DOHH2 (cell line): ENCODE data around the gene SETD6.
A peak's percentile ranks its signal among the peaks of the same experiment; 100 is the strongest.

Source experiments
- H3F3A ChIP-seq: fragments of 200-600 bp; sonication (generic), shearing (Covaris generic); 2 replicates; pipeline ENCODE4 v1.6.0; 2016; ENCODE audit warnings: antibody characterized with exemption, mild to moderate bottlenecking; ENCODE audit not compliant: control insufficient read depth, insufficient read depth
- H3K27ac ChIP-seq: fragments of 200-600 bp; sonication (generic); 2 replicates; pipeline ENCODE4 v1.5.1; 2014; ENCODE audit warnings: low read depth, mild to moderate bottlenecking, low read length, moderate library complexity
- H3K27me3 ChIP-seq: fragments of 200-600 bp; sonication (generic); 2 replicates; pipeline ENCODE4 v1.6.1; 2014; ENCODE audit warnings: mild to moderate bottlenecking, low read length, mixed read lengths; ENCODE audit not compliant: control insufficient read depth
- H3K36me3 ChIP-seq: fragments of 200-600 bp; sonication (generic); 2 replicates; pipeline ENCODE4 v1.6.1; 2014; ENCODE audit warnings: mild to moderate bottlenecking, low read length, moderate library complexity, mixed read lengths; ENCODE audit not compliant: control insufficient read depth
- H3K4me1 ChIP-seq: fragments of 200-600 bp; sonication (generic); 2 replicates; pipeline ENCODE4 v1.6.1; 2014; ENCODE audit warnings: mild to moderate bottlenecking, low read length, mixed read lengths; ENCODE audit not compliant: control insufficient read depth
- H3K4me2 ChIP-seq: fragments of 200-600 bp; sonication (generic); 2 replicates; pipeline ENCODE4 v1.6.0; 2014; ENCODE audit warnings: mild to moderate bottlenecking, low read length, moderate library complexity
- H3K4me3 ChIP-seq: fragments of 200-600 bp; sonication (generic); 2 replicates; pipeline ENCODE4 v1.5.1; 2014; ENCODE audit warnings: mild to moderate bottlenecking, low read length, mixed read lengths
- H3K79me2 ChIP-seq: fragments of 200-600 bp; sonication (generic); 2 replicates; pipeline ENCODE4 v1.6.1; 2014; ENCODE audit warnings: mild to moderate bottlenecking, low read length, mixed read lengths; ENCODE audit not compliant: control insufficient read depth
- H3K9me2 ChIP-seq: fragments of 200-600 bp; sonication (generic); replicated peaks from 2 replicates; pipeline ENCODE4 v1.6.1; 2014; ENCODE audit warnings: mild to moderate bottlenecking, low read length, mixed read lengths; ENCODE audit not compliant: control insufficient read depth
- H3K9me3 ChIP-seq: fragments of 200-600 bp; sonication (generic); 2 replicates; pipeline ENCODE4 v1.6.1; 2014; ENCODE audit warnings: antibody characterized with exemption, low read length, mixed read lengths; ENCODE audit not compliant: control insufficient read depth, insufficient read depth
- H4K20me1 ChIP-seq: fragments of 200-600 bp; sonication (generic); 2 replicates; pipeline ENCODE4 v1.6.0; 2014; ENCODE audit warnings: low read depth, mild to moderate bottlenecking, antibody characterized with exemption, low read length, moderate library complexity; ENCODE audit not compliant: control insufficient read depth, insufficient read depth
- EZH2phosphoT487 ChIP-seq: fragments of 200-600 bp; sonication (generic); IDR thresholded peaks from 2 replicates; pipeline ENCODE4 v1.6.1; 2017; ENCODE audit warnings: borderline replicate concordance, mild to moderate bottlenecking, antibody characterized with exemption, low read length, moderate library complexity, mixed read lengths
- TF ChIP-seq, protein P1 (sequence below): fragments of 200-600 bp; sonication (generic); IDR thresholded peaks from one replicate; pipeline ENCODE4 v1.5.1; 2014; ENCODE audit warnings: antibody characterized with exemption, mild to moderate bottlenecking, low read depth, low read length; ENCODE audit not compliant: poor library complexity, severe bottlenecking

Gene SETD6

DNA sequence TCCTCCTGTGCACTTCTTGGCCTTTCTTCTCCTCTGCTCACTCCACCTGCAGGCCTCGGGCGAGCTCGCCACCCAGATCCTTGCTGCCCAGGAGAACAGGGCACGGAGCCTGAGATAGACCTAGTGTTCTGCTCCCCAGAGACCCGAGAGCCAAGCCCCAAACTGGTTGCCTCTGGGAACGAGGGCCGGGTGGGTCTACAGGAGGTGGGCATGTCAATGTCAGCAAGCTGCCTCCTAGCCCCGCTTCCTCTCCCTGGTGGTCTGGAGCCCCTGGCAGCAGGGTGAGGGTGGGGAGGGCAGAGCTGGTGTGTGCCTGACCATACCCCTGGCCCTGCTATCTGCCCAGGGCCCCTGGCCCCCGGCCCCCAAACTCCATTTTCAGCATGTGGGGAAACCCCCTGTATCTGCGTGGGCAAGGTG lies 16.2 kb upstream of the SETD6 start:
- Histone ChIP-seq H3K4me2 (no peak overlapping the region), H3K27me3 (peaks cover 31% of the 10 kb centered on the region), H3K9me3 (no peaks in the 10 kb centered on the region), H3K79me2 (no peaks in the 10 kb centered on the region), H3K27ac (no peak overlapping the region), H3K4me1 (peaks cover 20% of the 10 kb centered on the region), H3K36me3 (no peaks in the 10 kb centered on the region), H4K20me1 (peaks cover 4% of the 10 kb centered on the region; the same call in 1 of the 2 replicates), H3K9me2 (no peaks in the 10 kb centered on the region), H3K4me3 (no peak overlapping the region), H3F3A (0 out of 2 replicates have a peak, but pooled peaks cover 3% of the 10 kb centered on the region)
- TF ChIP-seq EZH2phosphoT487 = no peak
- TF ChIP-seq, protein P1, sequence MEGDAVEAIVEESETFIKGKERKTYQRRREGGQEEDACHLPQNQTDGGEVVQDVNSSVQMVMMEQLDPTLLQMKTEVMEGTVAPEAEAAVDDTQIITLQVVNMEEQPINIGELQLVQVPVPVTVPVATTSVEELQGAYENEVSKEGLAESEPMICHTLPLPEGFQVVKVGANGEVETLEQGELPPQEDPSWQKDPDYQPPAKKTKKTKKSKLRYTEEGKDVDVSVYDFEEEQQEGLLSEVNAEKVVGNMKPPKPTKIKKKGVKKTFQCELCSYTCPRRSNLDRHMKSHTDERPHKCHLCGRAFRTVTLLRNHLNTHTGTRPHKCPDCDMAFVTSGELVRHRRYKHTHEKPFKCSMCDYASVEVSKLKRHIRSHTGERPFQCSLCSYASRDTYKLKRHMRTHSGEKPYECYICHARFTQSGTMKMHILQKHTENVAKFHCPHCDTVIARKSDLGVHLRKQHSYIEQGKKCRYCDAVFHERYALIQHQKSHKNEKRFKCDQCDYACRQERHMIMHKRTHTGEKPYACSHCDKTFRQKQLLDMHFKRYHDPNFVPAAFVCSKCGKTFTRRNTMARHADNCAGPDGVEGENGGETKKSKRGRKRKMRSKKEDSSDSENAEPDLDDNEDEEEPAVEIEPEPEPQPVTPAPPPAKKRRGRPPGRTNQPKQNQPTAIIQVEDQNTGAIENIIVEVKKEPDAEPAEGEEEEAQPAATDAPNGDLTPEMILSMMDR = no peak

DNA sequence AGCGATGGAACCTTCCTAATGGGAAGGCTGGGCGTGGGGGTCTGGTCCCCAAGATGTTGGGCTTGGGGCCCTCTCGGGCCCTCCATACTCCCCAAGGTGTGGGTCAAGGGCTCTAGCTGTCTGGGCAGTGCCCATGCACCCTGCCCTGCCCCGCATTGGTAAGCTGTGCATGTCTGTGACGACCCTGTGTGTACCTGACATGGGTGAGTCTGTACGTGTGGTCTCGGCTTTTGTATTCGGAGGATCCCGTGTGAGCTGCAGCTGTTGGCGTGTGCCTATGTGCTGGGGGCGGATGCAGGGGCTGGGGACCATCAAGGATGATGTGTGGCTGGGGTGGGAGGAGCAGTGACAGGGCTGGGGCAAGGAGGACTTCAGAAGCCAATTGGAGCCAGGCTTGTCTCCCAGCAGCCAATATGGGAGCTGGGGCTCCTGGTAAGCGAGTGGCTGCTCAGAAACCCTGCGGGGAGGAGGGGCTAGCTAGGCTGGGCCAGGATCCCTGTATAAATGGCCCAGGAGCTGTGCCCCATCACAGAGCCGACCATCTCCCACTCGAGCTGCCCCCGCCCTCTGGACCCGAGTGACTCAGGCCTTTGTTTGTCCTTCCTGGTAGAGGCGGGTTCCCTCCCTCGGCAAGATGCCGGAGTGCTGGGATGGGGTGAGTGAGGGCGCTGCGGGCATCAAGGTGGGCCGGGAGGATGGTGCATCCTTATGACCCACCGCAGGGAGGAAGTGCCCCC lies 15.5 kb upstream of the SETD6 start, which contains the start of gene NDRG4:
TSS of gene NDRG4 (plus strand) at position 529 of the 737 bp plus-strand sequence. CDS start at position 635, 106 bp downstream.
- no peak for TF ChIP-seq EZH2phosphoT487
- TF ChIP-seq, protein P1 = no peak
- Histone ChIP-seq H3K79me2 (no peaks in the 10 kb centered on the region), H3K4me1 (peaks cover 20% of the 10 kb centered on the region), H3K9me3 (no peaks in the 10 kb centered on the region), H3K27ac (no peak within 1 kb of the TSS), H3F3A (0 out of 2 replicates have a peak, but pooled peaks cover 3% of the 10 kb centered on the region), H3K4me3 (peak within 1 kb of the TSS; percentile 63), H3K4me2 (peak within 1 kb of the TSS; percentile 80), H4K20me1 (peaks cover 4% of the 10 kb centered on the region; the same call in 1 of the 2 replicates), H3K9me2 (no peaks in the 10 kb centered on the region), H3K36me3 (no peaks in the 10 kb centered on the region), H3K27me3 (peaks cover 28% of the 10 kb centered on the region)

DNA sequence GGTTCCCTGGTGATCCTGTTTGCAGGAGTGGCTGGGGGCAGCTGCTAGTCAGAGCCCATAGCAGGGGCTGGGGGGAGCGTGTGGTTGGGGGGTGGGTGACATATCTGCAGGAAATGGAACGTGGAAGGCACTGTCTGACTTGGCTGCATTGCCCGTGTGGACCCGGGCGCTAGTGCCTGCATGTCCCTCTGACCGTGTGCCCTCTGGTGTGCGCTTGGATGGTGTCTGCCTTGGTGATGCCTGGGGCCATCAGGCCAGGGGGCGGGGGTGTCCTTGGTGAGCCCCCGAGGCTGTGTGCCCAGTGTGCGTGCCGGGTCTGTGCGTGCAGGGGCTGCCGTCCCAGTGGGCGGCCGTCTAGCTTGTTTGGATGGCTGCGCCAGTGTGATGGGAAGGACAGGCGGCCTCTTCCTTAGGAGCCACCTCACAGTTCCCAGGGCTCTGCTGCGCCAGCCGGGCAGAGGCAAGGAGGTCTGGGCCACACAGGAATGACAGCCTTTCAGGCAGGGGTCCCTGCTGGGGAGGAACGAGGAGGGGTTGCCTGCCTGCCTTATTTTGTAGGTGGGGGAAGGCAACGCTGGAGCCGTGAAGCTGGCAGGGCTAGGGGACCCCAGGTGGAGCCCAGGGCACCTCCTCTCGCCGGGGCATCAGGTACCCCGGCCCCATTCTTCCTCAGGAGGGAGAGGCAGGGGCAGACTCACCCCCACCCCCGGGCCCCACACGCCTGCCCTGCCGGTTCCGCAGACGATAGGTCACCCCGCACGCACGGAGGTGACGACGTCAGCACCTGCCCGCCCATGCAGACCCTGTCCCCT lies 14.7 kb upstream of the SETD6 start:
- Histone ChIP-seq H3K9me2 (no peaks in the 10 kb centered on the region), H3K9me3 (no peaks in the 10 kb centered on the region), H3F3A (0 out of 2 replicates have a peak, but pooled peaks cover 3% of the 10 kb centered on the region), H4K20me1 (peaks cover 4% of the 10 kb centered on the region; the same call in 1 of the 2 replicates), H3K4me2 (peak overlapping the region; percentile 80), H3K4me3 (peak overlapping the region; percentile 63), H3K4me1 (peaks cover 20% of the 10 kb centered on the region), H3K27me3 (peaks cover 28% of the 10 kb centered on the region), H3K36me3 (no peaks in the 10 kb centered on the region), H3K27ac (no peak overlapping the region), H3K79me2 (no peaks in the 10 kb centered on the region)
- TF ChIP-seq EZH2phosphoT487 = no peak
- TF ChIP-seq, protein P1 = no peak
